ENCODE data around the gene MLH3.

GRCh38 chr14:74968811-74969210 is 82.5 kb downstream of the MLH3 start:
- TF ChIP-seq CTCF (IDR thresholded peaks at IDR 0.05; ENCODE audit: insufficient read depth, low read depth, low read length) (no peak), EZH2 (IDR thresholded peaks at IDR 0.05; ENCODE audit: insufficient read depth, low read length) (no peak)

Data from astrocyte (in vitro differentiated cells and primary cell).